ENCODE measurements around the gene RGL4.

RGL4 gene

DNA sequence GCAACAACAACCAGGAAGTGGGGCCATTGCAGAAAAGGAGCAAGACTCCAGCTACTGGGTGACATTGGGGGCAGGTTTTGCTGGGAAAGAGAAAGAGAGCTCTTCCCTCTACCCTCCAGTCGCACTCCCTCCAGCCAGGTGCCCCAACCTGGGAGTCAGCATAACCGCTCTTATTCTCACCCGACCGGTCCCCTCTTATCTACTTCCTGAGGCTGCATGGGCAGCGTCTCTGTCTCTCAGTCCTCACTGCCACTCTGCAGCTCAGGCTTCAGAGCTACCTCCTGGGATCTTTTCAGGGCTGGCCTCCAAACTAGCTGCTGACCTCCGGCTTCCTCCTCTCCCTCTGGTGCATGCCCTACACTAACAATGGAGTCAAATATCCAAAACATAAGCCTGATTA, 55.0 kb downstream of the RGL4 start:
- DNase-seq = no peak

Data from OCI-M1 (cell line).